Bronchial epithelial cell (primary cell): Measurements from ENCODE around the gene OR8B8. TPM values are rescaled to one million over a fixed set of nuclear protein-coding genes. Genes with fewer than 3 reads are reported as not detected.
A peak's percentile ranks its signal among the peaks of the same experiment; 100 is the strongest.

ENCODE experiments used
- DNase-seq: peaks from one replicate; pipeline ENCODE4 v3.0.0-alpha.2; 2010; ENCODE audit warnings: low read depth
- FAIRE-seq: peaks from 2 replicates; lab custom pipeline; 2011; peaks lifted over from hg19 to GRCh38; lab: Jason Lieb, UNC
- H3K27me3 ChIP-seq: 2 replicates; pipeline ENCODE4 v1.5.1; 2011; ENCODE audit warnings: low read length; ENCODE audit not compliant: control insufficient read depth, insufficient read depth
- H3K36me3 ChIP-seq: 2 replicates; pipeline ENCODE4 v1.5.1; 2011; ENCODE audit warnings: low read length; ENCODE audit not compliant: control insufficient read depth, insufficient read depth
- H3K4me3 ChIP-seq: 2 replicates; pipeline ENCODE4 v1.5.1; 2011; ENCODE audit warnings: mild to moderate bottlenecking, low read depth, low read length, control low read depth
- CTCF ChIP-seq: IDR thresholded peaks from 2 replicates; pipeline ENCODE4 v1.5.1; 2011; ENCODE audit warnings: mild to moderate bottlenecking, moderate library complexity, low read length, control low read depth, inconsistent platforms; ENCODE audit not compliant: insufficient read depth, severe bottlenecking
- total RNA-seq: library from RNA; depleted of rRNA; stranded (reverse); fragments of >200 nt; gene quantifications from 2 replicates; pipeline ENCODE4 v1.2.1, GENCODE V29; 2014

OR8B8 gene
- total RNA-seq, 1 donor from 2014 or later = not detected

DNA sequence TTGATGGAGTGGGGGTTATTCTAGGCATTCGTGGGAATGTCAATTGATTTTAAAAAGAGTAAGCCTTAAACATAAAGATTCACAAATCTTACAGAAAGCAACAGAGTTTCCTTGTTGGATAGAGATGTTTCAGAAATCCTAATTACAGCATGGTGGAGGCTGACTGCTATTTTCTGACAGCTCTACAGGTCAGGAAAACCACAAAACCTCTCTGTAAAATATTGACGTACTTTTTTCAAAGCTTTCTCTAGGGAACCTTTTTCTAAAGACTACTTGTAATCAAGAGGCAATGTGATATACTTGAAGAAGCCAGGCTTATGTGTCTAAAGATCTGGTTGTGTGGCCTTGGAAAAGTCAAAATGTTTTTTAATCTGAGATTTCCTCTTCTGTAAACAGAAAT lies 9.1 kb upstream of the OR8B8 start:
- no peaks in the 10 kb centered on the region for H3K27me3 ChIP-seq
- H3K4me3 ChIP-seq = no peak overlapping the region
- H3K36me3 ChIP-seq = no peaks in the 10 kb centered on the region
- FAIRE-seq = no peak
- TF ChIP-seq CTCF = no peak
- no peak for DNase-seq

DNA sequence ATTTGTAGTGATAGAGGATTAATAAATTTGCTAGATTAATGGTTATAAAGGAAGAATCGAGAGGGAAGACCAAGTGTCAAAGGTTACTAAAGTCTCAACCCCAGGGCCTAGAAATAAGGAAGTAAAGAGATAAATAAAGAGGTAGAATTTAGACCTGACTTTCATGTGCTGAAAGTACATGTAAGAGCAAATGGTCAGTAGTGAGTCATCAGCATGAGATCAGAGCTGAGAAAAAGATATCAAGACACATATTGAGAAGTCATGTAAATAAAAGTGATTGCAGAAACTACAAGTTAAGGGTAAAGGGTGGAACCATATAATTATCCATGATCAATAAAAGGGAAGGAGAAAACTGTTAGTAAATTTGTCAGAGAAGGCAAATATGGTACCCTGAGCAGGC lies 1.4 kb upstream of the OR8B8 start:
- Histone ChIP-seq H3K27me3 (no peaks in the 10 kb centered on the region), H3K36me3 (no peaks in the 10 kb centered on the region), H3K4me3 (no peak overlapping the region)
- FAIRE-seq = no peak
- TF ChIP-seq CTCF = no peak
- DNase-seq = peak; percentile 56

GRCh38 chr11:124442847-124443246 lies 2.6 kb downstream of the OR8B8 start:
- Histone ChIP-seq H3K36me3 (no peaks in the 10 kb centered on the region), H3K4me3 (no peak overlapping the region), H3K27me3 (no peaks in the 10 kb centered on the region)
- TF ChIP-seq CTCF = no peak
- DNase-seq (no peak), FAIRE-seq (no peak)

DNA sequence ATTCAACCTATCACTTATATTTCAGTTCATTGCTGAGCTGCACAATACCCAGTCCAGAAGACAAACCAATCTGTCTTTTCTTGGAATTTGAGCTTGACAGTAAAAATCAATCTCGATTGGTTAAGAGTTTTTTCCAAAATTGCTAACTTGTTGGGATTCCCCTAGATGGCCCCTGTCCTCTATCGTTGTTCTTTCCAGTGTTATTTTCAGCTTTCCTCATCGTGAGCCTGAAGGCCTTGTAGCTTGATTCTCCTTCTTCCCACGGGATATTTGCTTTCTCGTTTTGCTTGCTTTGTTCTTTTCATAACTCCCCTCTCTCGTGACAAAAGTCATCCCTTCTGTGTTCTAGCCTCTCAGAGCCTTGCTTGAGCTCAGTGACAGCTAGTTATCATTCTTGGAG lies 3.1 kb downstream of the OR8B8 start:
- Histone ChIP-seq H3K27me3 (no peaks in the 10 kb centered on the region), H3K36me3 (no peaks in the 10 kb centered on the region), H3K4me3 (no peak overlapping the region)
- no peak for FAIRE-seq
- DNase-seq = no peak
- no peak for TF ChIP-seq CTCF

GRCh38 chr11:124441519-124441918 lies 4.0 kb downstream of the OR8B8 start:
- FAIRE-seq (no peak), DNase-seq (no peak)
- H3K27me3 ChIP-seq = no peaks in the 10 kb centered on the region
- H3K4me3 ChIP-seq = no peak overlapping the region
- H3K36me3 ChIP-seq = no peaks in the 10 kb centered on the region
- no peak for TF ChIP-seq CTCF

- no peak for TF ChIP-seq CTCF
- DNase-seq (no peak), FAIRE-seq (no peak)
- Histone ChIP-seq H3K36me3 (no peaks in the 10 kb centered on the region), H3K4me3 (no peak overlapping the region), H3K27me3 (no peaks in the 10 kb centered on the region)
These were observed 4.4 kb downstream of the OR8B8 start for GRCh38 chr11:124441081-124441480.
